GM12872 (cell line): ENCODE data around the gene CABP4.

ENCODE experiments used
- TF ChIP-seq, protein P1 (sequence below): IDR thresholded peaks from 3 replicates; pipeline ENCODE4 v1.5.1; 2011; ENCODE audit warnings: low read depth, mild to moderate bottlenecking, low read length, moderate library complexity; ENCODE audit not compliant: insufficient read depth

The CABP4 gene

DNA sequence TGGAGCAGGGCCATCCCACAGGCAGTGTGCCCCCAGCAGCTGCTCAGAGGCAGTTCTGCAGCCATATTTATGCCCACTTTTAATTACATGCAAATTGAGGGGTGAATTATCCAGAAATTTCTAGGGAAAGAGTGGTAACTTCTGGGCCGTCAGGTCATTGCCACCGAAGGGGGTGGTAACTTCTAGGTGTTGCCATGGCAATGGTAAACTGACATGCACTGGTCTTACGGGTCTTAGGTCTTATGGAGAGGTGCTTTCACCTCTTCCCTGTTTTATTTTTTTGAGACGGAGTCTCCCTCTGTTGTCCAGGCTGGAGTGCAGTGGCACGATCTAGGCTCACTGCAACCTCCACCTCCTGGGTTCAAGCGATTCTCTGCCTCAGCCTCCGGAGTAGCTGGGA lies 17.7 kb downstream of the CABP4 start:
- TF ChIP-seq, protein P1, sequence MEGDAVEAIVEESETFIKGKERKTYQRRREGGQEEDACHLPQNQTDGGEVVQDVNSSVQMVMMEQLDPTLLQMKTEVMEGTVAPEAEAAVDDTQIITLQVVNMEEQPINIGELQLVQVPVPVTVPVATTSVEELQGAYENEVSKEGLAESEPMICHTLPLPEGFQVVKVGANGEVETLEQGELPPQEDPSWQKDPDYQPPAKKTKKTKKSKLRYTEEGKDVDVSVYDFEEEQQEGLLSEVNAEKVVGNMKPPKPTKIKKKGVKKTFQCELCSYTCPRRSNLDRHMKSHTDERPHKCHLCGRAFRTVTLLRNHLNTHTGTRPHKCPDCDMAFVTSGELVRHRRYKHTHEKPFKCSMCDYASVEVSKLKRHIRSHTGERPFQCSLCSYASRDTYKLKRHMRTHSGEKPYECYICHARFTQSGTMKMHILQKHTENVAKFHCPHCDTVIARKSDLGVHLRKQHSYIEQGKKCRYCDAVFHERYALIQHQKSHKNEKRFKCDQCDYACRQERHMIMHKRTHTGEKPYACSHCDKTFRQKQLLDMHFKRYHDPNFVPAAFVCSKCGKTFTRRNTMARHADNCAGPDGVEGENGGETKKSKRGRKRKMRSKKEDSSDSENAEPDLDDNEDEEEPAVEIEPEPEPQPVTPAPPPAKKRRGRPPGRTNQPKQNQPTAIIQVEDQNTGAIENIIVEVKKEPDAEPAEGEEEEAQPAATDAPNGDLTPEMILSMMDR, result no peak

DNA sequence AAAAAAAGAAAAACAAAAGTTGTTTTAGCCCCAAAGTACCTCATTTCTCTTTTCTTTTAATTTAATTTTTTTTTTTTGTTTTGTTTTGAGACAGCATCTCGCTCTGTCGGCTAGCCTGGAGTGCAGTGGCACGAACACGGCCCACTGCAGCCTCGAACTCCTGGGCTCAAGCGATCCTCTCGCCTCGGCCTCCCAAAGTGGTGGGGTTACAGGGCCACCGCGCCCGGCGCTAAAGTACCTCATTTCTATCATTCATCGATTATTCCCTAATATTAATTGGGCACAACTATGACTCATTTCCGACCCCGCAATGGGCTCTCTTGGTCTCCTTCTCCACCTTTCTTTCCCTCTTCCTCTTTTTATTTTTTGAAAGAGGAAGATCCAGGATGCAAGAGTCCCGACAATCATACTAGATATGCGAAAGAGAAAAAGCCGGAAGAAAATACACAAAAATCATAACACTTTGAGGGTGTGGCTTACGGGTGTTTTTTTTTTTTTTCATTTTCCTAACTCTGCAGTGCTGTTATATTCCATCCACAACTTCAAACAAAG lies 27.2 kb downstream of the CABP4 start:
- TF ChIP-seq, protein P1, result no peak

DNA sequence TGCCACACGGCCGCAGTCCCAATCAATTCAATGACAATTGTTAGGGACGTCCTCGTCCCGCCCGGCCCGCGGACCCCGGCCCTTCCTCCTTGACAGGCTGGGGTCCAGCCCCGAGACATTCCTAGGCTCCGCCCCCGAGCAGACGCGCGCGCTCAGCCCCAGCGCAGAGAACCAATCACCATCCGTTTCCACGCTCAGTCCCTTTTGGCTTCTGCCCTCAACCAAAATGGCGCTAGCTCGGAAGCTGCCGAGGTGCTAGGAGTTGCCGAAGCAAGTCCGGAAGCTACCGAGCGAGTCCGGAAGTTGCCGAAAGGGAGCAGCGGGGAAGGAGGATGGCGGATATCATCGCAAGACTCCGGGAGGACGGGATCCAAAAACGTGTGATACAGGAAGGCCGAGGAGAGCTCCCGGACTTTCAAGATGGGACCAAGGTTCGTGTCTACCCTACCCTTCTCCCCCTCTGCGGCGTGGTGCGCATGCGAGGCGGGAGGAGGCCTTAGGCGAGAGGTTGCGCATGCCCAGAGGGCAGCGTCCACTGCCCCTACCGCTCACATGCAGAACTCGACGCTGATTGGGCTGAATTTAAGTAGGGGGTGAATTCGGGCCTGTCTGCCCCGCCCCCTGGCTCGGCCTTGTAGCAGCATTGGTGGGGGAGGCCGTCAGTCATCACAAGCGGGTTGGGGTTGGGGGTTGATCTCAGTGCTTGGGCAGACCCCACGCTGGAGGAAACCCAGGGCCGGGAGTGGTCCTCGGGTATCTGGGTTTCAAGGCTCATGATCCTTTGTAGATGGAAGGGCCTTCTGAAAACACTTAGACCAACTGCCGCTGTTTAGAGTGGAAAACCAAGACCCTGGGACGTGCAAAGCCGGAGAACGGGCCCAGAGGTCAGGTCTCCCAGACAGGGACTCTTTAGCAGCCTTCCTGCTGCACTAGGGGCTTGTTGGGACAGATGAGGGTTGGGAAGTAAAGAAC lies 28.0 kb downstream of the CABP4 start, which contains the start of gene AIP:
Gene AIP (plus strand): TSS at position 200 of the 972 bp plus-strand sequence. CDS start 133 bp downstream, at position 333.
- TF ChIP-seq, protein P1, result peak; percentile 34

DNA sequence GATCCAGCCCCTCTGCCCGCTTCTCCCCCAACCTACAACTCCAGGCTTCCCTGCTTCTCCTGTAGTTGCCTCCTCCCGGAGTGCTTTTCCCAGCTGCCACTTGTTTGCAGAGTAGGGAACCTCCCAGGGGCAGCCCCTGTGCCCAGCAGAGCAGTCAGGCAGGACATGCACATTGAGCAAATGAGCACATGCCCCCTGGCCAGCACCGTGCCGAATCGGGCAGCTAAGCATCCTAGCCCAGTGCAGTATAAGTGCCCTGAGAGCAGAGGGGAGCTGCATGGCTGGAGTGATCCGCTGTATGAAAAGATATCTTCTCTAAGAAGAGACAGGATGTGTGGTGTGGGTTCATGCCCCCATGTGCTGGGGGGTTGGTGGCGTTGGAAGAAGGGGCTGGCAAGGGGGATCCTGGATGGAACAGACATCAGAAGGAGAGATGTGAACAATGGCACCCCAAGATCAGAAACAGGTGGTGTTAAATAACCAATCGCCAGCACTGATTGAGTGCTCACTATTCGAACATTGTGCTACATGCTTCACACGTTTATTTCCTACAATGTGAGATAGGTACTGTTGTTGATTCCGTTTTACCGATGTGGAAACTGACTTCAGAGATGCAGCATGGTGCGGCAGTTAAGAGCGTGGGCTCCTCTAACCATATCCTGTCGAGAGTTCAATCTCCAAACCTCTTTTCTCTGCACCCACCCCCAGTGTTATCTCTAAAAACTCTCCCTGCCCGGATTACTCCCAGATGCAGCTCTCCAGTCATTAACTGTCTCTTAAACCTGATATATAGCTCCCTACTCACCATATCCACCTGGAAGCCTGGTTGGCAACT lies 28.9 kb downstream of the CABP4 start:
- TF ChIP-seq, protein P1, result no peak

DNA sequence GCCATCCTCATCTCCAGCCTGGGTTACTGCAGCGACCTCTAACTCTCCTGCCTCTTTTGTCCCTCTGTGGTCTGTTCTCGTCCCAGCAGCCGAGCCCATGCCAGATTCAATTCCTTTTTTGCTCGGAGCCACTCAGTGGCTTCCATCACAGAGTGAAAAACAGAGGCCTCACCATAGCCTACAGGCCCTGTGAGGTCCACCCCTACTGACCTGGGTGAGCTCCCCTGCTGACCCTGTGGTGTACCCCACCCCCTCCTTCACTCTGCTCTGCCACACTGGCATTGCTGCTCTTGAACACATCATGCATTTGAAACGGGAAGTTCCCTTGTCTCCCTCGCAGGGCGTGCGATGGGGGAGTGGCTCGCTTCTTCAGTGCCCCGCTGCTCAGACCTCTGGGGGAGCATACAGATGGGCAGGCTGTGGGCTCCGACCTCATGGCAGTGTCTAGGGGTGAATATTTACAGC lies 29.7 kb downstream of the CABP4 start:
- TF ChIP-seq, protein P1, result no peak

DNA sequence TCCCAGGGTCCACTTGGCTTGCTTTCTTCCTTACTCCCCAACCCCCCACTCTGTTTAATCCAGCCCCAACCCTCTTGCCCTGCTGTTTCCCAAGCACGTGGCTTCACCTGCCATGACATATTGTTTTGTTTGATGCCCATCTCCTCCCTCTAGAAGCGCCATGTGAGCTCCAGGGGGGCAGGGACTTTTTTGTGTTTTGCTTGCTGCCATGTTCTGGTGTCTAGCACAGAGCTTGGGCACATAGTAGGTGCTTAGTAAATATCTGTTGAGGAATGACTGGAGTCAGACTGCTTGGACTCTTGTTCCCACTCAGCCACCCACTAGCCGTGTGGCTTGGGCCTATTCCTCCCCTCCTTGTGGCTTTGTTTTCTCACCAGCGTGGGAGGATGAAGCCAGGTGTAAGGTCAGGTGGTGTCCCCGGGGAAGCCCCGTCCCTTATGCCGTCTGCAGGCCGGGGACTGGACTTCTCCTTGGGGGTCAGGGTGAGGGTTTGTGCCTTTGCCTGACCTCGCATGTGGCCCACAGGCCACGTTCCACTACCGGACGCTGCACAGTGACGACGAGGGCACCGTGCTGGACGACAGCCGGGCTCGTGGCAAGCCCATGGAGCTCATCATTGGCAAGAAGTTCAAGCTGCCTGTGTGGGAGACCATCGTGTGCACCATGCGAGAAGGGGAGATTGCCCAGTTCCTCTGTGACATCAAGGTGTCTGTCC lies 31.5 kb downstream of the CABP4 start:
- TF ChIP-seq, protein P1, result no peak
